HCT116 (cell line): ENCODE data around the gene CCDC63. TPM values are rescaled to one million over a fixed set of nuclear protein-coding genes. Genes with fewer than 3 reads are reported as not detected.
"Not testable (repeated sequence)": the region's sequence is repeated elsewhere in the genome, so short reads cannot be mapped to it uniquely, and the experiment has no call there.

Experiments
- ATAC-seq: fragments of 200-7000 bp; cut with Tn5 transposase; 2 replicates; pipeline ENCODE4 v1.9.1; 2020; ENCODE audit warnings: mild to moderate bottlenecking, moderate library complexity
- BruUV-seq: library from RNA; stranded (reverse); fragments of 400-500 nt; replicated peaks from 2 replicates; lab custom pipeline; 2021; lab: Mats Ljungman, UMichigan
- CTCF ChIA-PET: fragments of 300-600 bp; sonication (Branson Sonifier 250); formaldehyde crosslinking; loops from one replicate; lab custom pipeline; 2021; ENCODE audit warnings: antibody characterized with exemption; lab: Charles Lee
- POLR2A ChIA-PET: fragments of 300-600, 350-600 bp; sonication (Branson Sonifier 250); formaldehyde crosslinking; loops from one replicate; lab custom pipeline; 2021; ENCODE audit warnings: antibody characterized with exemption; lab: Charles Lee
- RAD21 ChIA-PET, 2 experiments: fragments of 300-600 bp; sonication (Branson Sonifier 250); formaldehyde crosslinking; loops; one replicate each; lab custom pipeline; 2023; ENCODE audit warnings: low total read pairs in 2 of 2; ENCODE audit not compliant: uncharacterized antibody in 2 of 2, unreplicated experiment in 2 of 2, low non-redundant PET in 1 of 2; lab: Charles Lee
- DNase-seq: peaks from one replicate; pipeline ENCODE4 v3.0.0-alpha.2; 2010; ENCODE audit warnings: low read depth, low spot score
- H2AFZ ChIP-seq: fragments of 200-600 bp; shearing (Covaris generic), sonication (generic); 2 replicates; pipeline ENCODE4 v1.6.1; 2017; ENCODE audit warnings: low read depth, mixed run types, mixed read lengths, antibody characterized with exemption, low read length; ENCODE audit not compliant: poor library complexity, severe bottlenecking
- H3K27ac ChIP-seq: 2 replicates; pipeline ENCODE4 v1.5.1; 2012; ENCODE audit warnings: low read depth, low read length
- H3K27me3 ChIP-seq: fragments of 200-600 bp; sonication (generic); 2 replicates; pipeline ENCODE4 v1.6.1; 2016; ENCODE audit warnings: mixed run types, low read length, mixed read lengths; ENCODE audit not compliant: insufficient read depth
- H3K36me3 ChIP-seq, 2 experiments: fragments of 200-500 bp in 1 of 2; fragments of 200-600 bp in 1 of 2; sonication (Bioruptor generic) in 1 of 2; sonication (generic) in 1 of 2; 2 replicates each; pipeline versions ENCODE4 v1.5.1 to v1.6.1; 2014 to 2016; ENCODE audit warnings: low read length in 2 of 2, inconsistent platforms in 1 of 2, mixed read lengths in 1 of 2, mixed run types in 1 of 2; ENCODE audit not compliant: insufficient read depth in 2 of 2, control insufficient read depth in 1 of 2
- H3K4me1 ChIP-seq, 2 experiments: fragments of 200-600 bp in 1 of 2; sonication (generic) in 1 of 2; 2 replicates each; pipeline versions ENCODE4 v1.5.1 to v1.6.1; 2012 to 2017; ENCODE audit warnings: low read length in 2 of 2, inconsistent platforms in 1 of 2, mild to moderate bottlenecking in 1 of 2, mixed read lengths in 1 of 2, mixed run types in 1 of 2, moderate library complexity in 1 of 2; ENCODE audit not compliant: insufficient read depth in 2 of 2, control insufficient read depth in 1 of 2
- H3K4me2 ChIP-seq: fragments of 200-600 bp; sonication (generic); 2 replicates; pipeline ENCODE4 v1.6.1; 2017; ENCODE audit warnings: mixed run types, low read length, mixed read lengths
- H3K4me3 ChIP-seq, 2 experiments: fragments of 200-600 bp in 1 of 2; sonication (generic) in 1 of 2; replicated peaks in 1 of 2; 2 replicates each; pipeline ENCODE4 v1.5.1; 2011 to 2016; ENCODE audit warnings: low read length in 2 of 2, control low read depth in 1 of 2, low read depth in 1 of 2, mild to moderate bottlenecking in 1 of 2, mixed read lengths in 1 of 2, mixed run types in 1 of 2
- H3K79me2 ChIP-seq: fragments of 200-600 bp; sonication (generic); 2 replicates; pipeline ENCODE4 v1.6.1; 2017; ENCODE audit warnings: mild to moderate bottlenecking, mixed run types, low read length, moderate library complexity, mixed read lengths; ENCODE audit not compliant: insufficient read depth
- H3K9ac ChIP-seq: fragments of 200-600 bp; sonication (generic); 2 replicates; pipeline ENCODE4 v1.6.1; 2016; ENCODE audit warnings: low read length, mixed read lengths
- H3K9me2 ChIP-seq: fragments of 200-600 bp; sonication (generic), shearing (Covaris generic); 2 replicates; pipeline ENCODE4 v1.6.1; 2017; ENCODE audit warnings: mixed run types, mild to moderate bottlenecking, moderate library complexity; ENCODE audit not compliant: insufficient read depth
- H3K9me3 ChIP-seq, 2 experiments: fragments of 200-500 bp in 1 of 2; fragments of 200-600 bp in 1 of 2; sonication (Bioruptor generic) in 1 of 2; sonication (generic) in 1 of 2; 2 replicates each; pipeline ENCODE4 v1.6.1; 2014 to 2017; ENCODE audit warnings: low read length in 2 of 2, mixed read lengths in 2 of 2, inconsistent platforms in 1 of 2, low read depth in 1 of 2, mild to moderate bottlenecking in 1 of 2, mixed run types in 1 of 2, moderate library complexity in 1 of 2; ENCODE audit not compliant: control insufficient read depth in 1 of 2, insufficient read depth in 1 of 2
- H4K20me1 ChIP-seq: fragments of 200-600 bp; sonication (generic), shearing (Covaris generic); 2 replicates; pipeline ENCODE4 v1.6.1; 2017; ENCODE audit warnings: mixed run types, mild to moderate bottlenecking, moderate library complexity; ENCODE audit not compliant: insufficient read depth
- intact Hi-C: fragments of 100-400 bp; cut with micrococcal nuclease; formaldehyde crosslinking; loops from 2 replicates; pipeline ENCODE4 v1.10.0; 2022
- total RNA-seq: library from RNA; stranded (reverse); gene quantifications from one replicate; pipeline ENCODE4 v1.2.1, GENCODE V29; 2021; ENCODE audit not compliant: unreplicated experiment

CCDC63 gene
- total RNA-seq, 1 experiment from 2014 or later: 0.47 TPM

DNA sequence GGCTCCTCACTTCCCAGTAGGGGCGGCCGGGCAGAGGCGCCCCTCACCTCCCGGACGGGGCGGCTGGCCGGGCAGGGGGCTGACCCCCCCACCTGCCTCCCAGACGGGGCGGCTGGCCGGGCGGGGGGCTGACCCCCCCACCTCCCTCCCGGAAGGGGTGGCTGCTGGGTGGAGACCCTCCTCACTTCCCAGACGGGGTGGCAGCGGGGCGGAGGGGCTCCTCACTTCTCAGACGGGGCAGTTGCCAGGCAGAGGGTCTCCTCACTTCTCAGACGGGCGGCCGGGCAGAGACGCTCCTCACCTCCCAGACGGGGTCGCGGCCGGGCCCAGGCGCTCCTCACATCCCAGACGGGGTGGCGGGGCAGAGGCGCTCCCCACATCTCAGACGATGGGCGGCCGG, 104.1 kb downstream of the CCDC63 start:
- H3K27ac ChIP-seq, BruUV-seq, POLR2A ChIA-PET, H3K27me3 ChIP-seq, H3K9me2 ChIP-seq, H2AFZ ChIP-seq, H3K9me3 ChIP-seq, H3K36me3 ChIP-seq, H3K79me2 ChIP-seq, intact Hi-C loops, H4K20me1 ChIP-seq, RAD21 ChIA-PET, H3K4me1 ChIP-seq, ATAC-seq, CTCF ChIA-PET, H3K4me3 ChIP-seq, DNase-seq, H3K9ac ChIP-seq, H3K4me2 ChIP-seq: not testable (repeated sequence)

Other genes with a start within 250 kb of the CCDC63 start
- 27.0 TPM for gene TCTN1, start 232.9 kb upstream of the CCDC63 start, total RNA-seq
- 0.15 TPM for gene HVCN1, start 157.9 kb upstream of the CCDC63 start, total RNA-seq
- 248 TPM for gene PPP1CC, start 104.1 kb upstream of the CCDC63 start, total RNA-seq
- 0.39 TPM for gene MYL2, start 73.6 kb downstream of the CCDC63 start, total RNA-seq
- gene CUX2, start 187.2 kb downstream of the CCDC63 start, total RNA-seq: 0.02 TPM